Measurements from ENCODE around the gene ADD1. TPM values are rescaled to one million over a fixed set of nuclear protein-coding genes. Genes with fewer than 3 reads are reported as not detected.

ADD1 gene
- total RNA-seq, 1 experiment from 2014 or later = 163 TPM

GRCh38 chr4:2795300-2795892 lies 48.2 kb upstream of the ADD1 start:
- no peak overlapping the region for H3K27ac Mint-ChIP-seq
- peaks cover 3% of the 10 kb centered on the region for H4K20me1 ChIP-seq (ENCODE audit: control insufficient read depth, insufficient read depth, insufficient read length)
- H3K79me1 ChIP-seq (ENCODE audit: insufficient read depth, low read depth, low read length, poor library complexity, severe bottlenecking) = no peaks in the 10 kb centered on the region
- H3K56ac ChIP-seq (ENCODE audit: insufficient read length, low read depth, low read length) = no peak overlapping the region
- H2BK20ac ChIP-seq (ENCODE audit: low read depth, low read length, poor library complexity, severe bottlenecking) = no peak overlapping the region
- H3K4me1 Mint-ChIP-seq = peaks cover 9 to 28% of the 10 kb centered on the region in 2 experiments
- H2AFZ ChIP-seq (ENCODE audit: low read length) = no peak overlapping the region
- H3K18ac ChIP-seq (ENCODE audit: insufficient read length, low read depth, low read length) = no peak overlapping the region
- H2AK5ac ChIP-seq (ENCODE audit: insufficient read length, low read length) = no peak overlapping the region
- no peak overlapping the region for H3K9ac ChIP-seq (ENCODE audit: extremely low read depth, insufficient read length, low read length)
- H3K9me3 ChIP-seq (ENCODE audit: control insufficient read depth, low read depth, low read length) = no peaks in the 10 kb centered on the region
- no peak overlapping the region for H2BK12ac ChIP-seq (ENCODE audit: insufficient read length, low read depth, low read length)
- no peak overlapping the region for H2BK15ac ChIP-seq (ENCODE audit: low read depth, low read length)
- H3K4me1 ChIP-seq (ENCODE audit: insufficient read depth, low read length) = no peaks in the 10 kb centered on the region
- DNase-seq = no peak
- H3K36me3 Mint-ChIP-seq (ENCODE audit: insufficient read depth in 1 of 3, low read depth in 3 of 3) = no peaks in the 10 kb centered on the region
- H3K4ac ChIP-seq (ENCODE audit: low read depth, low read length) = no peak overlapping the region
- H3K27ac ChIP-seq (ENCODE audit: insufficient read length, low read depth, low read length) = no peak overlapping the region
- no peak overlapping the region for H4K91ac ChIP-seq (ENCODE audit: insufficient read length, low read depth, low read length)
- H3K27me3 Mint-ChIP-seq (ENCODE audit: low read depth) = peaks cover 24% of the 10 kb centered on the region
- no peak overlapping the region for H4K8ac ChIP-seq (replicated peaks; ENCODE audit: insufficient read length, low read depth, low read length)
- TF ChIP-seq, protein P1, sequence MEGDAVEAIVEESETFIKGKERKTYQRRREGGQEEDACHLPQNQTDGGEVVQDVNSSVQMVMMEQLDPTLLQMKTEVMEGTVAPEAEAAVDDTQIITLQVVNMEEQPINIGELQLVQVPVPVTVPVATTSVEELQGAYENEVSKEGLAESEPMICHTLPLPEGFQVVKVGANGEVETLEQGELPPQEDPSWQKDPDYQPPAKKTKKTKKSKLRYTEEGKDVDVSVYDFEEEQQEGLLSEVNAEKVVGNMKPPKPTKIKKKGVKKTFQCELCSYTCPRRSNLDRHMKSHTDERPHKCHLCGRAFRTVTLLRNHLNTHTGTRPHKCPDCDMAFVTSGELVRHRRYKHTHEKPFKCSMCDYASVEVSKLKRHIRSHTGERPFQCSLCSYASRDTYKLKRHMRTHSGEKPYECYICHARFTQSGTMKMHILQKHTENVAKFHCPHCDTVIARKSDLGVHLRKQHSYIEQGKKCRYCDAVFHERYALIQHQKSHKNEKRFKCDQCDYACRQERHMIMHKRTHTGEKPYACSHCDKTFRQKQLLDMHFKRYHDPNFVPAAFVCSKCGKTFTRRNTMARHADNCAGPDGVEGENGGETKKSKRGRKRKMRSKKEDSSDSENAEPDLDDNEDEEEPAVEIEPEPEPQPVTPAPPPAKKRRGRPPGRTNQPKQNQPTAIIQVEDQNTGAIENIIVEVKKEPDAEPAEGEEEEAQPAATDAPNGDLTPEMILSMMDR (conservative IDR thresholded peaks at IDR 0.05) = no peak
- H3K9me3 Mint-ChIP-seq = no peaks in the 10 kb centered on the region
- H3K4me3 Mint-ChIP-seq = no peak overlapping the region
- no CpG with 5 or more reads among the region's 17 CpGs for WGBS (ENCODE audit: extremely low coverage, insufficient read length, low lambda C conversion rate)
- no peak overlapping the region for H2BK5ac ChIP-seq (ENCODE audit: insufficient read length, low read length)
- no peaks in the 10 kb centered on the region for H3K79me2 ChIP-seq (ENCODE audit: insufficient read depth, low read length)
- no peak overlapping the region for H4K5ac ChIP-seq (ENCODE audit: insufficient read length, low read depth, low read length)
- H3K23ac ChIP-seq (ENCODE audit: insufficient read length, low read depth, low read length) = no peak overlapping the region
- no peak overlapping the region for H2BK120ac ChIP-seq (ENCODE audit: low read depth, low read length, poor library complexity, severe bottlenecking)
- no peaks in the 10 kb centered on the region for H3K27me3 ChIP-seq (ENCODE audit: insufficient read depth, low read length)
- H3K23me2 ChIP-seq (ENCODE audit: insufficient read length, low read depth, low read length, poor library complexity, severe bottlenecking) = no peaks in the 10 kb centered on the region
- no peak overlapping the region for H3T11ph ChIP-seq (ENCODE audit: low read length)
- H3K4me2 ChIP-seq (ENCODE audit: insufficient read depth, insufficient read length, low read length) = no peak overlapping the region
- H3K14ac ChIP-seq (ENCODE audit: insufficient read depth, low read length) = no peak overlapping the region; the same call in 1 of the 2 replicates
